Type B pancreatic cell (in vitro differentiated cells): ENCODE measurements around the gene ITPA. TPM values are rescaled to one million over a fixed set of nuclear protein-coding genes. Genes with fewer than 3 reads are reported as not detected.

Experiments
- DNase-seq: peaks from one replicate; pipeline ENCODE4 v3.0.0; 2021; ENCODE audit warnings: mixed read lengths; ENCODE audit not compliant: unreplicated experiment; ENCODE audit errors: extremely low spot score
- H3K27ac Mint-ChIP-seq: 2 replicates; pipeline ENCODE4 v1.8.0; 2021; ENCODE audit warnings: mild to moderate bottlenecking, mixed read lengths
- H3K27me3 Mint-ChIP-seq: 2 replicates; pipeline ENCODE4 v1.8.0; 2021; ENCODE audit warnings: mixed read lengths
- H3K36me3 Mint-ChIP-seq: 2 replicates; pipeline ENCODE4 v1.8.0; 2021; ENCODE audit warnings: mixed read lengths
- H3K4me1 Mint-ChIP-seq: one replicate; pipeline ENCODE4 v1.8.0; 2021; ENCODE audit warnings: mixed read lengths; ENCODE audit not compliant: unreplicated experiment
- H3K4me3 Mint-ChIP-seq: 2 replicates; pipeline ENCODE4 v1.8.0; 2021; ENCODE audit warnings: mild to moderate bottlenecking, mixed read lengths
- H3K9me3 Mint-ChIP-seq: 2 replicates; pipeline ENCODE4 v1.8.0; 2021; ENCODE audit warnings: mixed read lengths
- CTCF ChIP-seq: fragments of 200-600 bp; sonication (generic); conservative IDR thresholded peaks from 2 replicates; pipeline ENCODE4 v1.5.0; 2021; ENCODE audit warnings: antibody characterized with exemption, mild to moderate bottlenecking
- total RNA-seq: library from RNA; stranded (reverse); gene quantifications from 2 replicates; pipeline ENCODE4 v1.2.1, GENCODE V29; 2021; ENCODE audit warnings: low replicate concordance

The ITPA gene
- total RNA-seq, 1 donor from 2014 or later = 59.7 TPM

DNA sequence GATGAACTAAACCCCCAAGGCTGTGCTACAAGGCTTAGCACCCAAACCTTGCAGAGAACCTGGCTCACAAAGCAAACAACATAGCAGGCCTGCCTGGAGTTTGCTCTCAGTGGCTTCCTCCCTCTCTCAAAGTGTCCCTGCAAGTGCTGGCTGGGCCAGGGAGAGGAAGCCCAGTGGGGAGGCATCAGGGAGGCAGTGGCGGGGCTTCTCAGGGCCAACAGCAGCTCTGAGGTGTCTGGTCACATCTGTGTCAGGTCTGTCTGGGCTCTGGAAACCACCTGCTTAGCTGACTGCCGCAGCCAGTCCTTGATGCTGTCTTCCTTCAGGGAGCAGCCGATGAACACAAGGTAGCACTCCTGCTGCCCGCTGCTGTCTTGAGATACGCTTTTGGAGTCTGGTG, 46.4 kb downstream of the ITPA start:
- Mint-ChIP-seq H3K27ac (no peak overlapping the region), H3K4me1 (no peaks in the 10 kb centered on the region), H3K4me3 (no peak overlapping the region), H3K9me3 (no peaks in the 10 kb centered on the region), H3K36me3 (peaks cover 21% of the 10 kb centered on the region), H3K27me3 (peaks cover 6% of the 10 kb centered on the region)
- no peak for TF ChIP-seq CTCF
- no peak for DNase-seq

DNA sequence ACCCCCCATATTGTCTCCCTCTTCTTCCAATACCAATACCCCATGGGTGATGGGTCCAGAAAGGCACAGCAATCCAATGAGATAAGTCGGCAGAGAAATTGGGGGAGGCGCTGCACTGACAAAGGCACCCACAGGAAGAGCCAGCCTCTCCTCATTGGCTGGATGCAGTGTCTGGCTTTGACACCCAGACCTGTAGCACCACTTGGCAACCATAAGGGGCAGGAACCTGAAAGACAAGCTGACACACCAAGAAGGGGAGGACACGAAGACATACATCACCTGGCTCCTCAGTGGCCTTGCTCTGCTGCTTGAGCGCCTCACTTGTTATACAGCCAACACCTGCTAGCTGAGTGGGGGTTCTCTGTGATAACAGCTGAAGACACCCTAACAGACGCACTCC, 49.1 kb downstream of the ITPA start:
- Mint-ChIP-seq H3K9me3 (no peaks in the 10 kb centered on the region), H3K27ac (no peak overlapping the region), H3K36me3 (peaks cover 27% of the 10 kb centered on the region), H3K4me1 (no peaks in the 10 kb centered on the region), H3K27me3 (no peaks in the 10 kb centered on the region), H3K4me3 (no peak overlapping the region)
- DNase-seq = no peak
- TF ChIP-seq CTCF = no peak

- no peaks in the 10 kb centered on the region for H3K27me3 Mint-ChIP-seq
- H3K9me3 Mint-ChIP-seq = no peaks in the 10 kb centered on the region
- H3K4me3 Mint-ChIP-seq = no peak overlapping the region
- peaks cover 39% of the 10 kb centered on the region for H3K36me3 Mint-ChIP-seq
- H3K4me1 Mint-ChIP-seq = no peaks in the 10 kb centered on the region
- no peak for TF ChIP-seq CTCF
- H3K27ac Mint-ChIP-seq = no peak overlapping the region
- no peak for DNase-seq
Observed at GRCh38 chr20:3262566-3262965, 53.3 kb downstream of the ITPA start.

DNA sequence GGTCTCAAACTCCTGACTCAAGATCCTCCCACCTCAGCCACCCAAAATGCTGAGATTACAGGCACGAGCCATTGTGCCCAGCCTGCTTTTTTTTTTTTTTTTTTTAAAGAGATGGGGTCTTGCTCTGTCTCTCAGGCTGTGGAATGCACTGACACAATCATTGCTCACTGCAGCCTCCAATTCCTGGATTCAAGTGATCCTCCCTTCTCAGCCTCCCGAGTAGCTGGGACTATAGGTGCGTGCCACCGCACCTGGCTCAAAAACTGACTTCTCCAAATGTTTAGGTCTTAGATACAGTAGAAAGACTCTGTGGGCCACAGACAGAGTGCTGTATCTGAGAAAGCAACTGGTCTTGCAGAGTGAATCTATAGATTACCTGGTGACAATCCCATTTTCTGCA, 60.8 kb downstream of the ITPA start:
- no peak for DNase-seq
- Mint-ChIP-seq H3K4me1 (no peaks in the 10 kb centered on the region), H3K27ac (no peak overlapping the region), H3K4me3 (no peak overlapping the region), H3K9me3 (no peaks in the 10 kb centered on the region), H3K27me3 (no peaks in the 10 kb centered on the region), H3K36me3 (peaks cover 15% of the 10 kb centered on the region)
- TF ChIP-seq CTCF = no peak

GRCh38 chr20:3273371-3273770, 64.1 kb downstream of the ITPA start:
- TF ChIP-seq CTCF = no peak
- H3K27me3 Mint-ChIP-seq = no peaks in the 10 kb centered on the region
- no peaks in the 10 kb centered on the region for H3K9me3 Mint-ChIP-seq
- H3K36me3 Mint-ChIP-seq = peaks cover 12% of the 10 kb centered on the region
- no peak overlapping the region for H3K27ac Mint-ChIP-seq
- no peak for DNase-seq
- no peak overlapping the region for H3K4me3 Mint-ChIP-seq
- H3K4me1 Mint-ChIP-seq = no peaks in the 10 kb centered on the region

Other genes starting within 250 kb of the ITPA start
- gene GNRH2, start 165.9 kb upstream of the ITPA start, total RNA-seq = 0.99 and 2.3 TPM in 2 replicates
- 59.0 and 67.3 TPM in 2 replicates for gene MRPS26, start 163.4 kb upstream of the ITPA start, total RNA-seq
- 1.2 TPM in 1 of 2 replicates, not detected in the other for gene OXT, start 137.9 kb upstream of the ITPA start, total RNA-seq
- gene AVP, start 124.8 kb upstream of the ITPA start, total RNA-seq = not detected in 2 replicates
- 19.4 and 22.0 TPM in 2 replicates for gene FASTKD5, start 49.6 kb upstream of the ITPA start, total RNA-seq
- 6.6 and 6.9 TPM in 2 replicates for gene UBOX5, start 49.6 kb upstream of the ITPA start, total RNA-seq
- 17.2 and 17.3 TPM in 2 replicates for gene LZTS3, start 35.9 kb upstream of the ITPA start, total RNA-seq
- 56.7 and 61.6 TPM in 2 replicates for gene DDRGK1, start 4.8 kb upstream of the ITPA start, total RNA-seq
- gene SLC4A11, start 29.7 kb downstream of the ITPA start, total RNA-seq = 5.8 and 6.9 TPM in 2 replicates
- 17.3 and 19.1 TPM in 2 replicates for gene DNAAF9, start 198.2 kb downstream of the ITPA start, total RNA-seq